IPS-18c (cell line): ENCODE results near the gene KIAA1549.

ENCODE experiments used
- H3K4me3 ChIP-seq: 2 replicates; pipeline ENCODE4 v1.7.0; 2013; ENCODE audit warnings: low read depth, mild to moderate bottlenecking, low read length, moderate library complexity; ENCODE audit not compliant: insufficient read depth
- H3K9me3 ChIP-seq: one replicate; pipeline ENCODE4 v1.6.1; 2013; ENCODE audit warnings: mild to moderate bottlenecking, low read length, moderate library complexity; ENCODE audit not compliant: control insufficient read depth, insufficient read depth

KIAA1549 gene

DNA sequence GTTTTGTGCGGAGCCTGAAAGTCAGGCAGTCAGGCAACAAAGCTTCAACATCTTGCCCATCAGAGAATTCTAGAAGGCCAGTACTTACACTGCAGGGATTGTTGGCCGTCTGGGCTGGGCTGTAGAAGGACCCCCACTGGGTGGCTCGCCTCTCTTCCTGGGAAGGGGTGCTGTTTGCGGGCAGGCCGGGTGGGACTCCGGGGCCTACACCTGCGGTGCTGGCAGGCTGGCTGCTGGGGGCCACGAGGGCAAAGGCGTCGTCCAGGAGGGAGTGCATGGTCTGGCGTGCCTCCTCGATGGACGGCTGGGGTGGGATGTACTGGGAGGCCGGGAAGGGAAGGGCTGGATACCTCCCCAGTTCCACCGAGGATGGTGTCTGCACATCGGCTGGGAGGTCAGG lies 120.1 kb downstream of the KIAA1549 start:
- no peak overlapping the region for H3K4me3 ChIP-seq
- no peaks in the 10 kb centered on the region for H3K9me3 ChIP-seq

DNA sequence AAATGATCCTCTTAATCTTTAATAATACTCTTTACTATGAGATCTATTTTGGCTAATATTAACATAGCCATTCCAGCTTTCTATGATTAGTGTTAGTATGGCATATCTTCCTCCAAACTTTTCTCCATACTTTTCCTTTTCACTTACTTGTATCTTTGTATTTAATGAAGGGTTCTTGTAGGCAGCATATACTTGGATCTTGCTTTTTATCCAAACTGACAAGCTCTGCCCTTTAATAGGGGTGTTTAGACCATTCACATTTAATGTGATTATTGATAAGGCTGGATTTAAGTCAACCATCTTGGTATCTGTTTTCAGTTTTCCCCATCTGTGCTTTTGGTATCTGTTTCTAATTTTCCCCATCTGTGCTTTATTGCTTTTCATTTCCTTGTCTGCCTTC lies 123.5 kb downstream of the KIAA1549 start:
- no peak overlapping the region for H3K4me3 ChIP-seq
- H3K9me3 ChIP-seq, result no peaks in the 10 kb centered on the region

DNA sequence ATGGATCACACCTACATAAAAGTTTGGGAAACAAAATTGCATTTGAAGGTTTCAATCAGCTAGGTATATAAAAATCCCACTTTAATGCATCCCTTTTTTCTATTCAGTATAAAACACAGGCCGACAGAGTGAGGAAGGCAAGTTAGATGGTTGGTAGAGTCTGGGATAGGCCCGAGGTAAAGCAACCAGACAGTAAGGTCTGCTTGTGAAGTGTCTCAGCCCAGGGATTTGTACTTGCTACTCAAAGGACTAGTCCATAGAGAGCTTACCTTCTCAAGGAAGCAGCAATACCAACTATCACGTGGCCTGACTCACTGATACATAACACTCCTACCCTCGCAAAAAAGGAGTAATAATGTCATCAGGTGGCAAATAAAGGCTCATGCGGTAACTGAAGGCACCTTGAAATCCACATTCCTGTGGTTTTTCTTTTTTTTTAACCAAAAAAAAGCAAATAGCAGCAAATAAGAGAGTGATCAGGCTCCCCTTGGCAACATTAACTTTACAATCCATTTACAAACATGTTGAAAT lies 127.0 kb downstream of the KIAA1549 start:
- Histone ChIP-seq H3K4me3 (no peak overlapping the region), H3K9me3 (no peaks in the 10 kb centered on the region)

DNA sequence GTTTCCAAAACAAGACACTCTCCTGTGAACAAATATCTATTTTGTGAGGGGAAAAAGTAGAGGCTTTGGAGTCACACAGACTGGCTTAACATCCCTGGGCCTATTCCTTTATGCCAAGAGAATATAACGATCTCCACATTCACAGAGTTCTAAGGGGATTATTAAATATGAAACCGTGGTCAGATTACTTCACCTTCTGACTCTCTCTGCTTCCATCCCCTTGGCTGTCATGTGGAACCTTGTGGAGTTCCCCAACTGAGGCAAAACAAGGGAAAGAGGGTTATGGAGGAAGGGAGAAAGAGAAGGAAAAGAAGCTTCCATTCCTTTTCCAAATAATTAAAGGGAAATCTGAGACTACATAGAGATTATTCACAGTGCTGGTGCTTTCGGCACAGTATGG lies 127.7 kb downstream of the KIAA1549 start:
- H3K4me3 ChIP-seq, result no peak overlapping the region

DNA sequence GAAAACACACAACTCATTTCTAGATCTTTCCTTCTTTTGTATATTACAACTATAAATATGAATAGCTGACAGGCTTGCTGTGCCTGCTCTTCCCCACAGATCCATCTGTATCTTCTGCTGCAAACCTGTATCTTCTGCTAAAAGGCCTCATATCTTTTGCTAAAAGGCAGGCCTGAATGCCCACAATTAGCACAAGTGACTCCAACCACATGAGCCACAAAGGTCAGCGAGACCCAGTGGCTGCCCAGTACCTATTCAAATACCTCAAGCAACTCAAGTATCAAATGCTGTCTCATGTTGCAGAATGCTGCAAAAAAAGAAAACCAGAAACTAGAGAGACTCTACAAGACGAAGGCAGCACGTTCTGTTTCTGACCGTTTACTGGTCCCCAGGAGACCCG lies 128.7 kb downstream of the KIAA1549 start:
- H3K4me3 ChIP-seq, result no peak overlapping the region
- no peaks in the 10 kb centered on the region for H3K9me3 ChIP-seq

More for the DNA sequence above, 127.7 kb downstream of the KIAA1549 start:
- H3K9me3 ChIP-seq, result no peaks in the 10 kb centered on the region

DNA sequence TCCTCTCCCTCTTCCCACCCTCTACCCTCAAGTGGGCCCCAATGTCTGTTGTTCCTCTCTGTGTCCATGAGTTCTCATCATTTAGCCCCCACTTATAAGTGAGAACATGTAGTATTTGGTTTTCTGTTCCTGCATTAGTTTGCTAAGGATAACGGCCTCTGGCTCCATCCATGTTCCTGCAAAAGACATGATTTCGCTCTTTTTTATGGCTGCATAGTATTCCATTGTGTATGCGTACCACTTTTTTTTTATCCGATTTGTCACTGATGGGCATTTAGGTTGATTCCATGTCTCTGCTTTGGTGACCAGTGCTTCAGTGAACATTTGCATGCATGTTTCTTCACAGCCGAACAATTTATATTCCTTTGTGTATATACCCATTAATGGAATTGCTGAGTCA lies 131.5 kb downstream of the KIAA1549 start:
- no peaks in the 10 kb centered on the region for H3K9me3 ChIP-seq
- H3K4me3 ChIP-seq, result no peak overlapping the region

DNA sequence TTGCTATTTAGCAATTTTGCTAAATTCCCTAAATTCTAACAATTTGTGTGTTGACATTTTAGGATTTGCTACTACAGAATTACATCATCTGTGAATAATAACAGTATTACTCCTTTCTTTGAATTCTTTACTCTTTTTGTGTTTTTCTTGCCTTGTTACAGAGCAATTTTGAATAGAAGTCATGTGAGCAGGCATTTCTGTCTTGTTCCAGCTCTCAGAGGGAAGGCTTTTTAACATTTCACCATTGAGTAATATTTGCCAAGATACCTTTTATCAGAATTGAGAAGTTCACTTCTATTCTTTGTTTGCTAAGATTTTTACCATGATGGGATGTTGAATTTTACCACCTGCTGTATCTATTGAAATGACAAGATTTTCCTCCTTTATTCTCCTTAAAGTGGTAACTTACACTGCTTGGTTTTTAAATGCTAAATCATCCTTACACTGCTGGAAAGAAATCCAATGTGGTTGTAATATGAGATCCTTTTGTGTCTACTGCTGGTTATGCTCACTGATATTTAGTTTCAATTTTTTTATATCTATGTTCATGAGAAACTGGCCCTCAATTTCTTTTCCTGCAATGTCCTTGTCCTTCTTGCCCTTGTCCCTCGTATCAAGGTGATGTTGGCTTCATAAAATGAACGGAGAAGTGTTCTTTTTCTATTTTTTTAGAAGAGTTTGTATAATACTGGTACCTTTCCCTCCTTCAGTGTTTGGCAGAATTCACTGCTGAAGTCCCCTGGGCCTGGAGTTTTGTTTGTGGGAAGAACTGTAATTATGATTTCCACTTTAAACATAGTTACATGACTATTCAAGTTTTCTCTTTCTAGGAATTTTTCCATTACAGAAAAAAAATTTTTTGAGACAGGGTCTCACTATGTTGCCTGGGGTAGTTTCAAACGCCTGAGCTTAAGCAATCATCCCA lies 132.9 kb downstream of the KIAA1549 start:
- H3K9me3 ChIP-seq, result no peaks in the 10 kb centered on the region
- no peak overlapping the region for H3K4me3 ChIP-seq

DNA sequence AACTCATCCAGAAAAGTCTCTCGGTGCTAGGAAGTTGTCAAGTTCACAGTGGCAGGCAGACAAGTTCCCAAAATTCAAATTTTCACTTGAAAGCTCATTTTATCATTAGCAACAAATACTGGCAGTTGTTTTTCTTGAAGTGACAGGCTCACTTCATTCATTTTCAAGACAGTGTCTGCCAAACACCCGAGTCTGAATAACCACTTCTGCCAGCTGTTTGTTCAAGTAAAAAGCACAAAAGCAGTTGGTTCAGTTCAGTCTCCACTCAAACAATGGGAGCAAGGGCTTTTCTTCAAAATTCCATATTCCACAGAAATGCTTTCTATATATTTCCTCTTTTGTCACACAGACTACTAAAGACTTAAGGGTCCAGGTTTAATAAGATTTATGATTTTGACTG lies 135.5 kb downstream of the KIAA1549 start:
- Histone ChIP-seq H3K4me3 (no peak overlapping the region), H3K9me3 (no peaks in the 10 kb centered on the region)

DNA sequence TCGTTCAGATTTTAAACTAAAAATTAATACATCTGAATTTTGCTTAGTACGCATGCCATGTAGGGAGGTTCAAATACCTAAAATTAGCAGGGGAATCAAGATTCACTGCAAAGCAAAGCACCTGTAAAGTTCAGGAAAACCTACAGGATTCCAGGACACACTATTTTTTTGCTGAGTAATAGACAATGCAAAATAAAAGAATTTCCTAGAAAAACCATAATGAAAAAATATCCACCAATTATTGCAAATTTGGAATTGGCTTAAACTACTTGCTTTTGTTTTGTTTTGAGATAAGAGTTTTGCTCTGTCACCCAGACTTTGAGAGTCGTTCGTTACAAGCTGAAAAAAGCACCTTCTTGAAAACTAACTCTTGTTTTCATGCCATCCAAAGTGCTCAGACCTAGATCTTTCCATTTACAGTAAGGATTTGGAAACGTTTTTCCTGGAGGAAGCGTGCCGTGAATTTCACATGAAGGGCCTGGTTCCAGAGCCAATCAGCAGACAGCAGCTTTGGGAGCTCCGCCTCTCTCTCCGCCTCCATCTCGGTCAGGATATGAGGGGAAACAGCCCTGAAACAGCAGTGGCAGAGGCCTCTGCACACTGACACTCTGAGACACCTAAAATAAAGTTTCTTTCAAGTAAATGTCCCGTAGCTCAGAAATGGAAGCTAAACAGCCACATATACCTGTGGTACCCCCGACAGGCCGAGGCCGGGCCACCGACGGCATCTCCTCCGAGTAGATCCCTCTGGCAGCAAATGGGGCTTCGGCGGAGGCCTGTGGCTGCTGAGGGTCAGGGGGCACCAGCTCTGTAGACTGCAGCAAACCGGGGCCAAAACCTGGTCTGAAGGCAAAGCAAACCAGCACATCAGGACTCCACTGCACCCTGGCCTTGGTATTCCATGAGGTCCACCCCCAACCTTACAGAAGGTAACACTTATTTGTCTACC lies 137.3 kb downstream of the KIAA1549 start:
- H3K9me3 ChIP-seq, result no peaks in the 10 kb centered on the region
- no peak overlapping the region for H3K4me3 ChIP-seq

DNA sequence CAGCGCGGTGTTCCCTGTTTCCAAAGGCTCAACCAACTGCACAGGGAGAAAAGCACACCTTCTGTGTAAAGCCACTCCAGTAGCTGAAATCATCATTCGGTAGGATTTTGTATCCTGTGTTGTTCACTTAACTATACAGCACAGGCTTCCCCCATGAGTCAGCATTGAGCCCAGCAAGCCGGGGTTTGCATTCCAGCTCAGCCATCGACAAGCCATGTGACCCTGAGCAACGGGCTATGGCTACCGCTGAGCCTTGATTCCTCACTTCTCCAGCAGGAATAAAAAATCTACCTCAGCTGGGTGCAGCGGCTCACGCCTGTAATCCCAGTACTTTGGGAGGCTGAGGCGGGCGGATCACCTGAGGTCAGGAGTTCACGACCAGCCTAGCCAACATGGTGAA lies 139.1 kb downstream of the KIAA1549 start:
- Histone ChIP-seq H3K9me3 (no peaks in the 10 kb centered on the region), H3K4me3 (no peak overlapping the region)

DNA sequence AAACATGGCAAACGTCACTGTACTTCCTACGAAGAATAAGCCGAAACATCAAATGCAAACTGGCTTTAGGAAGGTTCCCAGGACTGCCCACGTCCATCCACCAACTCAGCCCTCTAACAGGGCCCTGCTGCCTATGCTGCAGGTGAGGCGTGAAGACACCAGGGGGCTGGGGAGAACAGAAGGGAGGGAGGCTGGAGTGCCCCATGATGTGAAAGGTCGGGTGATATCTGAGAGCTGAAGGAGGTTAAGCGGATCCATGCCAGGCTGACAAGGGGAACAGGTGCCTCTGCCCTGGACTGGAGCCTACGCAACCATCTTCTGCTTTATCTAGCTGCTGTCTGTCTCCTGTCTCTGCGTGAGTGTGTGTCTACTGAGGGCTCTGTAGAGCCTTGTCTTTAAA lies 143.0 kb downstream of the KIAA1549 start:
- no peak overlapping the region for H3K4me3 ChIP-seq
- H3K9me3 ChIP-seq, result no peaks in the 10 kb centered on the region

DNA sequence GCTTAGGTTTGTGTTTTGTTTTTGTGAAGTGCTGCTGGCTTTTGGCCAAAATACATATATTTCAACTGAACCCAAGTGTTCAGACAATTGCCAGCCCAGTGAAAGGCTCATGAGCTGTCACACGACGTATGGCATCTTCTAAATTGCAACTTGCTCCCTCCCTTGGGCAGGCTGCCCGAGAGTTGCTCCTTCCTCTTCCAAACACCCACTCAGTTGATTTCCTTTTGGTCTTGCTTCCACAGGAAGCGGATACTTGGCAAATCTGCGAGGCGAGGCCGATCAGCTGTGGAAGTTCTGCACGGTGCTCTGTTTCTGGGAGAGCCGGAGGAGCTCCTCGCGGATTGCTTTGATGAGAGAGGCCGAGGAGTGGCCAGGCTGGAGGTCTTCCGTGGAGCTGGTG lies 143.6 kb downstream of the KIAA1549 start:
- H3K4me3 ChIP-seq, result no peak overlapping the region
- H3K9me3 ChIP-seq, result no peaks in the 10 kb centered on the region

DNA sequence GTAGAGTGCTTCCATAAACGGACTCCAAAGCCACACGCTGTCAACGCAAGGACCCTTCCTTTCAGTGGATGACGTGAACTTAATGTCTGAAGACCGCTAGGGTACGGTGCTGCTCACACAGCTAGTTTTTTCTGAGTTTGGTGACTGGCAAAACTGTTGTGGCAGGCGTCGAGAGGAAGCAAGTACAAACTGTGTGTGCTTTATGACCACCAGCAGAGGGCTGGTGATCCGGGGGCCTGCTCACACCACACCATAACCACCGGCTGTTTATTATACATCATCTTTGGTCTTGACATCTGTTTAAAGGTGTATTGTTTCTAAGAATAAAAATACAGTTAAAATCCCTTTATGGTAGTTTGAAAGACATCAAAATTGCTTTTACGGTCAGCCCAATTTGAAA lies 146.1 kb downstream of the KIAA1549 start:
- Histone ChIP-seq H3K4me3 (no peak overlapping the region), H3K9me3 (no peaks in the 10 kb centered on the region)

DNA sequence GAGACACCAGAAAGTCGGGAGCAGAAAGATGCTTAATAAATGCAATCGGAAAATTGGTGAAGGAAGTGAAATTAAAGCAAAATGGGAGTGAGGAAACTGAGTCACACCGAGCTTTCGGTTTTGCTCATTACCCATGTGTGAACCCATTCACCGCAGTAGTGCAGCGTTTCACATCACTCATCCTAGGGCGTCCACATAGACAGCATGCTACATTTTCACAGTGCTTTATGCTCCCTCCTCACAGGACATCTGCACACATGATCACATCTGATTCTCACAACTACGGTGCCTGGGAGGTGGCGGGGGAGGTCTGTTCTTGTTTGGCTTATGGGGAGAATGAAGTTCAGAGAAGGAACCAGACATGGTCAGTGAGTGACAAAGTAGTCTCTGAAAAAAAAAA lies 146.6 kb downstream of the KIAA1549 start:
- no peak overlapping the region for H3K4me3 ChIP-seq
- no peaks in the 10 kb centered on the region for H3K9me3 ChIP-seq

DNA sequence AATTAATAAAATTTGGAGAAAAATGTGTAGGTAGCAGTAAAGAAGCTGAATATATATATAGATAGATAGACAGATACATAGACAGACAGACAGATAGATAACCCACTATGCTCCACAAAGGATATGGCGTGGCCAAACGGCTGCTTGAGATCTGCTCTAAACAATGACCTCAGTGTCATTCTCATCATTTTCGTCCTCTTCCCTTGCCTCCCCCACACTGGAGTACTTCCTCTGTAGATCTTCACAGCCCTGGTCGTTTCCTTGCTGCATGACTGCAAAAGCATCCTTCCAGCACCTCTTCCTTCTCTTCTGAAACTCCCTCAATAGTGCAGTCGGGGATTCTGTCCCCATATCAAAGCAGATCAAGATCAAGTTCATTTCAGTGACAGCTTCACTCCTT lies 147.6 kb downstream of the KIAA1549 start:
- H3K9me3 ChIP-seq, result no peaks in the 10 kb centered on the region
- H3K4me3 ChIP-seq, result no peak overlapping the region

DNA sequence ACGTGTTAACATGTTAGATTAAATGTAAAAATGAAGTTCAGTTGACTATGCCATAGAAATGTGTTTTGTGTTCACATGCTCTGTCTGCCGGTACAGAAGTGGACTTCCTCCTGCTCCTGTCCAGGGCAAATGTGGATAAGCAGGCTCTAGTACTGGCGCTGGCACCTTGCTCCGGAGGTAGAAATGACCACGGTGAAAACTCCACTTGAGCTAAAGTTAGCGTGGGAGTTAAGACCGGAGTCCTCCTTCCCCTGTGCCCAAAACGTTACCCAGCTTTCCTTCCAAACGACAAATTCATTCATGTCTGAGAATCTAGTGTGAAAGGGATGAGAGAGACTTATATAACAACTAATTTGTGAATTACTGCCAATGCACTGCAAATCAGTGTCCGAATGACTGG lies 148.2 kb downstream of the KIAA1549 start:
- Histone ChIP-seq H3K4me3 (no peak overlapping the region), H3K9me3 (no peaks in the 10 kb centered on the region)

DNA sequence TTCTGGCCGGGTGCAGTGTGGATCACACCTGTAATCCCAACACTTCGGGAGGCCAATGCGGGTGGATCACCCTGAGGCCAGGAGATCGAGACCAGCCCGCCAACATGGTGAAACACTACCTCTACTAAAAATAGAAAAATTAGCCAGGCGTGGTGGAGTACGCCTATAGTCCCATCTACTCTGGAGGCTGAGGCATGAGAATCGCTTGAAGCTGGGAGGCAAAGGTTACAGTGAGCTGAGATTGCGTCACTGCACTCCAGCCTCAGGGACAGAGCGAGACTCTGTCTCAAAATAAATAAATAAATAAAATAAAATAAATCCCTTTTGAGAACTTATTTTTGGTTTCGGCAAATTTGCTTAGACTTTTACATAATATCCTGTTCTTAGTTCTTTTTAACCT lies 151.9 kb downstream of the KIAA1549 start:
- H3K4me3 ChIP-seq, result no peak overlapping the region
- no peaks in the 10 kb centered on the region for H3K9me3 ChIP-seq

DNA sequence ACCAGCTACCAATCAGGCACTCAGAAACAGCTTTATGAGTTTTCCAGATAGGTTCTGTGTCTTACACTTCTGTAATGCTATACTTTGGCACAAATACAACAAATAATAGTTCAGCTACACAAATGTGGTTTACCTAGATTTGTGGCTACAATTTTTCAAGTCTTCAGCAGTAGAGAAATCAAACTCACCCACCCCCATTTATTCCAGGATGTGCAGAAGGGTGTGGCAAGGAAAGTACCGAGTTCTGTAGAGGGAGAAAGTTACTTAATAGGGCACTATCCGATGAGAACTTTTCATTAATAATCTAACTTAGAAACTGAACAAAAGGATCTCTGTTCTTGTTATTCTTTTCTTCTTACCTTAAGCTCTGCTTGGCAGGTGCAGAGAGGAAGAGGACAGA lies 152.9 kb downstream of the KIAA1549 start:
- H3K9me3 ChIP-seq, result no peaks in the 10 kb centered on the region
- no peak overlapping the region for H3K4me3 ChIP-seq
